ENCODE data around the gene EARS2.

DNA sequence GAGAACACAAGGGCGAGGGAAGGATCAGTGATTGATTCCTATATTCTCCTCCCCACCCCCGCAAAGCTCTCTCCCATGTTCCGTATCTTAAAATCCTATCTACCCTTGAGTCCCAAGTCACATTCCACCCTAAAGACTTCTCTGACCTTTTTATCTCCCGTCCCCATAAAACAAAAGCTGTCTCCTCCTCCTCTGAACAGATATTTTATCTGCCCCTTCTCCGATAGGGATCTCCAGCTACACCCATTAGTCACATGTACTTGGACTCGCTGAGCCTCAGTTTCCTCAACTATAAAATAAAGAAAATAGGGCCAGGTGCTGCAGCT lies 59.6 kb downstream of the EARS2 start:
- no peak for TF ChIP-seq CTCF (IDR thresholded peaks at IDR 0.05)
- TF ChIP-seq POLR2A (IDR thresholded peaks at IDR 0.05), result no peak
